ENCODE measurements around the gene MAP3K14. TPM values are rescaled to one million over a fixed set of nuclear protein-coding genes. Genes with fewer than 3 reads are reported as not detected.
A peak's percentile ranks its signal among the peaks of the same experiment; 100 is the strongest.

MAP3K14 gene
- total RNA-seq, 1 experiment from 2014 or later: 16.8 TPM

GRCh38 chr17:45246338-45246737 lies 70.5 kb downstream of the MAP3K14 start:
- peaks cover 18% of the 10 kb centered on the region for H3K79me2 ChIP-seq (ENCODE audit: low read length)
- ChIA-PET POLR2A (ENCODE audit: unreplicated experiment) (no interaction called here), CTCF (no interaction called here)
- H3K36me3 ChIP-seq (ENCODE audit: low read depth, low read length): 0 out of 2 replicates have a peak, but pooled peaks cover 4% of the 10 kb centered on the region
- peak overlapping the region; percentile 93 for H3K4me2 ChIP-seq (ENCODE audit: low read length)
- no peak for ATAC-seq
- H2AFZ ChIP-seq (ENCODE audit: low read length): no peak overlapping the region
- no peak for DNase-seq
- peak overlapping the region; percentile 88 for H3K4me3 ChIP-seq (ENCODE audit: low read length)
- H3K27ac ChIP-seq (ENCODE audit: low read length): no peak overlapping the region
- no peak for TF ChIP-seq EZH2phosphoT487 (IDR thresholded peaks at IDR 0.05; ENCODE audit: borderline replicate concordance, low read length)
- no peak for TF ChIP-seq CTCF (conservative IDR thresholded peaks at IDR 0.05; ENCODE audit: low read depth, low read length)
- TF ChIP-seq EZH2 (IDR thresholded peaks at IDR 0.05; ENCODE audit: low read length, unreplicated experiment): no peak
- H3K9me3 ChIP-seq (ENCODE audit: low read length): no peaks in the 10 kb centered on the region
- H3F3A ChIP-seq (ENCODE audit: low read length, unreplicated experiment): no peaks in the 10 kb centered on the region
- no peaks in the 10 kb centered on the region for H3K27me3 ChIP-seq (ENCODE audit: low read length)
- no peaks in the 10 kb centered on the region for H4K20me1 ChIP-seq (ENCODE audit: low read length)
- no peaks in the 10 kb centered on the region for H3K9me2 ChIP-seq (replicated peaks; ENCODE audit: low read length)
- no TSS peak for BruUV-seq (replicated peaks)
- intact Hi-C loops (cut with micrococcal nuclease): no loop called here
- H3K9ac ChIP-seq (ENCODE audit: low read length): peak overlapping the region; percentile 89
- H3K4me1 ChIP-seq (ENCODE audit: insufficient read depth, low read length): peaks cover 27% of the 10 kb centered on the region

GRCh38 chr17:45244725-45245656 lies 71.8 kb downstream of the MAP3K14 start:
- H3K4me2 ChIP-seq (ENCODE audit: low read length): no peak overlapping the region
- H3K27me3 ChIP-seq (ENCODE audit: low read length): no peaks in the 10 kb centered on the region
- no peak overlapping the region for H2AFZ ChIP-seq (ENCODE audit: low read length)
- ChIA-PET POLR2A (ENCODE audit: unreplicated experiment) (interaction anchor here (0.6 kb wide), 1 partner anchor 93 kb away, joined by 8 read pairs; no protein-coding TSS in a partner anchor), CTCF (no interaction called here)
- TF ChIP-seq CTCF (conservative IDR thresholded peaks at IDR 0.05; ENCODE audit: low read depth, low read length): no peak
- no peak for TF ChIP-seq EZH2 (IDR thresholded peaks at IDR 0.05; ENCODE audit: low read length, unreplicated experiment)
- no peak for TF ChIP-seq EZH2phosphoT487 (IDR thresholded peaks at IDR 0.05; ENCODE audit: borderline replicate concordance, low read length)
- ATAC-seq (no peak), DNase-seq (no peak)
- intact Hi-C loops (cut with micrococcal nuclease): no loop called here
- H3K9me3 ChIP-seq (ENCODE audit: low read length): no peaks in the 10 kb centered on the region
- H3K79me2 ChIP-seq (ENCODE audit: low read length): peaks cover 18% of the 10 kb centered on the region
- no peaks in the 10 kb centered on the region for H3K9me2 ChIP-seq (replicated peaks; ENCODE audit: low read length)
- H4K20me1 ChIP-seq (ENCODE audit: low read length): no peaks in the 10 kb centered on the region
- peaks cover 16% of the 10 kb centered on the region for H3K4me1 ChIP-seq (ENCODE audit: insufficient read depth, low read length)
- H3F3A ChIP-seq (ENCODE audit: low read length, unreplicated experiment): no peaks in the 10 kb centered on the region
- no TSS peak for BruUV-seq (replicated peaks)
- no peaks in the 10 kb centered on the region for H3K36me3 ChIP-seq (ENCODE audit: low read depth, low read length)
- H3K27ac ChIP-seq (ENCODE audit: low read length): no peak overlapping the region
- H3K9ac ChIP-seq (ENCODE audit: low read length): no peak overlapping the region
- no peak overlapping the region for H3K4me3 ChIP-seq (ENCODE audit: low read length)

GRCh38 chr17:45243750-45244149 lies 73.1 kb downstream of the MAP3K14 start:
- Histone ChIP-seq H3K9ac (ENCODE audit: low read length) (no peak overlapping the region), H3K27ac (ENCODE audit: low read length) (no peak overlapping the region), H3K9me3 (ENCODE audit: low read length) (no peaks in the 10 kb centered on the region), H3F3A (ENCODE audit: low read length, unreplicated experiment) (no peaks in the 10 kb centered on the region), H3K4me3 (ENCODE audit: low read length) (no peak overlapping the region), H3K4me2 (ENCODE audit: low read length) (no peak overlapping the region), H3K9me2 (replicated peaks; ENCODE audit: low read length) (no peaks in the 10 kb centered on the region), H3K4me1 (ENCODE audit: insufficient read depth, low read length) (peaks cover 13% of the 10 kb centered on the region), H2AFZ (ENCODE audit: low read length) (no peak overlapping the region), H4K20me1 (ENCODE audit: low read length) (no peaks in the 10 kb centered on the region), H3K27me3 (ENCODE audit: low read length) (no peaks in the 10 kb centered on the region), H3K79me2 (ENCODE audit: low read length) (peaks cover 12% of the 10 kb centered on the region), H3K36me3 (ENCODE audit: low read depth, low read length) (no peaks in the 10 kb centered on the region)
- ATAC-seq: no peak
- POLR2A ChIA-PET (ENCODE audit: unreplicated experiment): no interaction called here
- no peak for DNase-seq
- CTCF ChIA-PET: no interaction called here
- no peak for TF ChIP-seq CTCF (conservative IDR thresholded peaks at IDR 0.05; ENCODE audit: low read depth, low read length)
- TF ChIP-seq EZH2phosphoT487 (IDR thresholded peaks at IDR 0.05; ENCODE audit: borderline replicate concordance, low read length): no peak
- no peak for TF ChIP-seq EZH2 (IDR thresholded peaks at IDR 0.05; ENCODE audit: low read length, unreplicated experiment)
- BruUV-seq (replicated peaks): no TSS peak
- intact Hi-C loops (cut with micrococcal nuclease): no loop called here
